ENCODE measurements around the gene PLPP1. TPM values are rescaled to one million over a fixed set of nuclear protein-coding genes. Genes with fewer than 3 reads are reported as not detected.
A peak's percentile ranks its signal among the peaks of the same experiment; 100 is the strongest.

PLPP1 gene
- total RNA-seq (2014; rRNA removed; shearing (Covaris generic)): 9.4 and 12.9 TPM in 2 replicates
- 9.7 and 11.9 TPM in 2 replicates for polyA plus RNA-seq (2015; cell fraction: cytosol; rRNA removed)
- polyA plus RNA-seq (2015; cell fraction: nucleus; rRNA removed): 12.6 and 16.2 TPM in 2 replicates

GRCh38 chr5:55534436-55535198 lies at the start of gene PLPP1:
TSS of gene PLPP1 (minus strand) at chr5:55534964. CDS start at chr5:55534629, 335 bp downstream.
- DNase-seq (ENCODE audit: low read depth): peak; percentile 82

GRCh38 chr5:55583578-55583977 lies 48.8 kb upstream of the PLPP1 start:
- no peak for DNase-seq (ENCODE audit: low read depth)

GRCh38 chr5:55582256-55582655 lies 47.5 kb upstream of the PLPP1 start:
- DNase-seq (ENCODE audit: low read depth): no peak

- DNase-seq (ENCODE audit: low read depth): no peak
Observed at GRCh38 chr5:55580042-55580441, 45.3 kb upstream of the PLPP1 start.

- no peak for DNase-seq (ENCODE audit: low read depth)
Observed at GRCh38 chr5:55578771-55579170, 44.0 kb upstream of the PLPP1 start.

- DNase-seq (ENCODE audit: low read depth): no peak
Observed at GRCh38 chr5:55577353-55578060, 42.7 kb upstream of the PLPP1 start.

- DNase-seq (ENCODE audit: low read depth): no peak
Observed at GRCh38 chr5:55576661-55577060, 41.9 kb upstream of the PLPP1 start.

- no peak for DNase-seq (ENCODE audit: low read depth)
Observed at GRCh38 chr5:55575815-55576583, 41.2 kb upstream of the PLPP1 start.

- no peak for DNase-seq (ENCODE audit: low read depth)
Observed at GRCh38 chr5:55572600-55572999, 37.8 kb upstream of the PLPP1 start.

GRCh38 chr5:55572020-55572419 lies 37.3 kb upstream of the PLPP1 start:
- no peak for DNase-seq (ENCODE audit: low read depth)

- no peak for DNase-seq (ENCODE audit: low read depth)
Observed at GRCh38 chr5:55570570-55570969, 35.8 kb upstream of the PLPP1 start.

GRCh38 chr5:55570026-55570425 lies 35.3 kb upstream of the PLPP1 start:
- no peak for DNase-seq (ENCODE audit: low read depth)

GRCh38 chr5:55569513-55569865 lies 34.7 kb upstream of the PLPP1 start:
- DNase-seq (ENCODE audit: low read depth): no peak

- no peak for DNase-seq (ENCODE audit: low read depth)
Observed at GRCh38 chr5:55568654-55569512, 34.1 kb upstream of the PLPP1 start.

- DNase-seq (ENCODE audit: low read depth): no peak
Observed at GRCh38 chr5:55564721-55565120, 30.0 kb upstream of the PLPP1 start.

- no peak for DNase-seq (ENCODE audit: low read depth)
Observed at GRCh38 chr5:55558484-55558883, 23.7 kb upstream of the PLPP1 start.

GRCh38 chr5:55557123-55557522 lies 22.4 kb upstream of the PLPP1 start:
- no peak for DNase-seq (ENCODE audit: low read depth)

GRCh38 chr5:55554585-55555202 lies 19.9 kb upstream of the PLPP1 start:
- no peak for DNase-seq (ENCODE audit: low read depth)

- no peak for DNase-seq (ENCODE audit: low read depth)
Observed at GRCh38 chr5:55551904-55552303, 17.1 kb upstream of the PLPP1 start.

GRCh38 chr5:55551358-55551757 lies 16.6 kb upstream of the PLPP1 start:
- no peak for DNase-seq (ENCODE audit: low read depth)

- no peak for DNase-seq (ENCODE audit: low read depth)
Observed at GRCh38 chr5:55547781-55548180, 13.0 kb upstream of the PLPP1 start.

Data from HT1080 (cell line).